KOPT-K1 (cell line): ENCODE measurements around the gene ATP6V1C2.
A peak's percentile ranks its signal among the peaks of the same experiment; 100 is the strongest.
"Not testable (repeated sequence)": the region's sequence is repeated elsewhere in the genome, so short reads cannot be mapped to it uniquely, and the experiment has no call there.

Source experiments
- H3K27ac ChIP-seq: fragments of 200-600 bp; sonication (generic); 2 replicates; pipeline ENCODE4 v1.5.1; 2016; ENCODE audit warnings: antibody characterized with exemption, mild to moderate bottlenecking, low read depth, low read length; ENCODE audit not compliant: poor library complexity, severe bottlenecking
- H3K36me3 ChIP-seq: fragments of 200-600 bp; sonication (generic); 2 replicates; pipeline ENCODE4 v1.5.1; 2017; ENCODE audit warnings: antibody characterized with exemption, mild to moderate bottlenecking, low read length, moderate library complexity; ENCODE audit not compliant: insufficient read depth
- H3K9me3 ChIP-seq: fragments of 200-600 bp; sonication (generic); 2 replicates; pipeline ENCODE4 v1.5.1; 2017; ENCODE audit warnings: antibody characterized with exemption, low read length, mild to moderate bottlenecking; ENCODE audit not compliant: insufficient read depth, poor library complexity, severe bottlenecking

Gene ATP6V1C2

GRCh38 chr2:10796703-10797102, 75.3 kb downstream of the ATP6V1C2 start:
- H3K27ac ChIP-seq = no peak overlapping the region
- peaks cover 98% of the 10 kb centered on the region for H3K36me3 ChIP-seq
- no peaks in the 10 kb centered on the region for H3K9me3 ChIP-seq

GRCh38 chr2:10798783-10799182, 77.4 kb downstream of the ATP6V1C2 start:
- no peaks in the 10 kb centered on the region for H3K9me3 ChIP-seq
- H3K27ac ChIP-seq = no peak overlapping the region
- H3K36me3 ChIP-seq = peaks cover 88% of the 10 kb centered on the region

GRCh38 chr2:10800163-10800562, 78.7 kb downstream of the ATP6V1C2 start:
- Histone ChIP-seq H3K36me3 (peaks cover 76% of the 10 kb centered on the region), H3K27ac (no peak overlapping the region), H3K9me3 (no peaks in the 10 kb centered on the region)

GRCh38 chr2:10802657-10803056, 81.2 kb downstream of the ATP6V1C2 start:
- no peak overlapping the region for H3K27ac ChIP-seq
- H3K36me3 ChIP-seq = peaks cover 67% of the 10 kb centered on the region
- H3K9me3 ChIP-seq = no peaks in the 10 kb centered on the region

GRCh38 chr2:10805990-10806389, 84.6 kb downstream of the ATP6V1C2 start:
- H3K36me3 ChIP-seq = peaks cover 58% of the 10 kb centered on the region
- not testable (repeated sequence) for H3K9me3 ChIP-seq, H3K27ac ChIP-seq

GRCh38 chr2:10806543-10806942, 85.1 kb downstream of the ATP6V1C2 start:
- no peak overlapping the region for H3K27ac ChIP-seq
- no peaks in the 10 kb centered on the region for H3K9me3 ChIP-seq
- peaks cover 53% of the 10 kb centered on the region for H3K36me3 ChIP-seq

- peaks cover 39% of the 10 kb centered on the region for H3K36me3 ChIP-seq
- H3K27ac ChIP-seq = peak overlapping the region; percentile 23
- no peaks in the 10 kb centered on the region for H3K9me3 ChIP-seq
These were observed 89.1 kb downstream of the ATP6V1C2 start for GRCh38 chr2:10810202-10811161.

- Histone ChIP-seq H3K27ac (peak overlapping the region; percentile 85), H3K36me3 (peaks cover 35% of the 10 kb centered on the region), H3K9me3 (no peaks in the 10 kb centered on the region)
These were observed 90.1 kb downstream of the ATP6V1C2 start for GRCh38 chr2:10811517-10811916.

GRCh38 chr2:10812362-10813162, 91.1 kb downstream of the ATP6V1C2 start, which contains the start of gene PDIA6:
Gene PDIA6 (minus strand): TSS chr2:10812785. CDS start chr2:10812696, 89 bp downstream.
- Histone ChIP-seq H3K36me3 (peaks cover 25% of the 10 kb centered on the region), H3K9me3 (no peaks in the 10 kb centered on the region), H3K27ac (peak within 1 kb of the TSS; percentile 85)

GRCh38 chr2:10813163-10814138, 92.0 kb downstream of the ATP6V1C2 start:
- Histone ChIP-seq H3K27ac (peak overlapping the region; percentile 85), H3K36me3 (peaks cover 16% of the 10 kb centered on the region; the same call in 1 of the 2 replicates)
- not testable (repeated sequence) for H3K9me3 ChIP-seq

GRCh38 chr2:10814142-10814541, 92.7 kb downstream of the ATP6V1C2 start:
- no peaks in the 10 kb centered on the region for H3K9me3 ChIP-seq
- no peak overlapping the region for H3K27ac ChIP-seq
- 0 out of 2 replicates have a peak, but pooled peaks cover 9% of the 10 kb centered on the region for H3K36me3 ChIP-seq

- H3K9me3 ChIP-seq = no peaks in the 10 kb centered on the region
- H3K27ac ChIP-seq = no peak overlapping the region
- H3K36me3 ChIP-seq = 0 out of 2 replicates have a peak, but pooled peaks cover 5% of the 10 kb centered on the region
These were observed 93.3 kb downstream of the ATP6V1C2 start for GRCh38 chr2:10814571-10815331.

- H3K27ac ChIP-seq = no peak overlapping the region
- H3K36me3 ChIP-seq = no peaks in the 10 kb centered on the region
- no peaks in the 10 kb centered on the region for H3K9me3 ChIP-seq
These were observed 96.0 kb downstream of the ATP6V1C2 start for GRCh38 chr2:10817413-10817812.

- not testable (repeated sequence) for H3K36me3 ChIP-seq, H3K9me3 ChIP-seq, H3K27ac ChIP-seq
These were observed 96.9 kb downstream of the ATP6V1C2 start for GRCh38 chr2:10818305-10818704.
